ENCODE measurements around the gene TMSB4X. TPM values are rescaled to one million over a fixed set of nuclear protein-coding genes. Genes with fewer than 3 reads are reported as not detected.

Gene TMSB4X
- total RNA-seq, 1 donor from 2014 or later, result 4,388 TPM

DNA sequence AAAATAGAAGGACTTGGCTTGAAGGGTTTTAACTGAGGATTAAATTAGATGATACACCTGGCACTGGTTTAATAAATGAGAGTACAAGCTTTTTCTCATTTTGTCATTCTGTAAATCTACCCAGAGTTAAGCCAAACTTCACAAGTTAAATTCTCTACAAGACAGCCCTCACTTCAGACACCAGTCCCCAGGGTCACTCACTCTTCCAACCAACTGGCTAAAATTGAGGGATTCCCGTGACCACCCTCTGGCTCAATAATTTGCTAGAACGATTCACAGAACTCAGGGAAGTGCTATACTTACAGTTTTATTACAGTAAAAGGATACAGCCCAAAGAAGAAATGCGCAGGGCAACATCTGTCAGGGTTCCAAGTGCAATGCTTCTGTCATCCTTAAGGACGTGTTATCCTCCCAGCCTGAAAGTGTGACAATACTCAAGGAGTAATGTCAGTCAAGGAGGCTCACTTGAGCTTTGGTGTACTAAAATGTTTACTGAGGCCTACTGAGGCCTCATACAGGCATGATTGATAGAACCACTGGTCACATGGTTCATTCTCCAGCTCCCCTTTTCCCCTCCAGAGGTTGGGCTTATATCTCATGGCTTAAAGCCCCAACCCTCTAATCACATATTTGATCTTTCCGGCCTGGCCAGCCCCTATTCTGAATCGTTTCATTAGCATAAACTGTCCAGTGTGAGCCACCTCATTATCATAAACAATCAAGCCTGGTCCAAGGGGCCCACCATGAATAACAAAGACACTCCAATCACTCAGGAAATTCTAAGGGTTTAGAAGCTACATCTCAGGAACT is 9.6 kb upstream of the TMSB4X start:
- no peak overlapping the region for H3K4me3 ChIP-seq (ENCODE audit: insufficient read depth, low read depth, low read length)
- no peaks in the 10 kb centered on the region for H4K20me1 ChIP-seq (ENCODE audit: insufficient read depth, low read length)
- Mint-ChIP-seq H3K4me1 (ENCODE audit: low read depth, unreplicated experiment) (no peaks in the 10 kb centered on the region), H3K27me3 (ENCODE audit: low read depth, unreplicated experiment) (no peaks in the 10 kb centered on the region), H3K4me3 (ENCODE audit: unreplicated experiment) (no peak overlapping the region), H3K36me3 (ENCODE audit: low read depth, unreplicated experiment) (no peaks in the 10 kb centered on the region), H3K27ac (ENCODE audit: unreplicated experiment) (no peak overlapping the region), H3K9me3 (ENCODE audit: unreplicated experiment) (no peaks in the 10 kb centered on the region)
- H3K9ac ChIP-seq (ENCODE audit: low read length), result no peak overlapping the region
- FAIRE-seq, result peak; percentile 23
- no peak for TF ChIP-seq EZH2 (IDR thresholded peaks at IDR 0.05; ENCODE audit: insufficient read depth, low read length)
- TF ChIP-seq, protein P1, sequence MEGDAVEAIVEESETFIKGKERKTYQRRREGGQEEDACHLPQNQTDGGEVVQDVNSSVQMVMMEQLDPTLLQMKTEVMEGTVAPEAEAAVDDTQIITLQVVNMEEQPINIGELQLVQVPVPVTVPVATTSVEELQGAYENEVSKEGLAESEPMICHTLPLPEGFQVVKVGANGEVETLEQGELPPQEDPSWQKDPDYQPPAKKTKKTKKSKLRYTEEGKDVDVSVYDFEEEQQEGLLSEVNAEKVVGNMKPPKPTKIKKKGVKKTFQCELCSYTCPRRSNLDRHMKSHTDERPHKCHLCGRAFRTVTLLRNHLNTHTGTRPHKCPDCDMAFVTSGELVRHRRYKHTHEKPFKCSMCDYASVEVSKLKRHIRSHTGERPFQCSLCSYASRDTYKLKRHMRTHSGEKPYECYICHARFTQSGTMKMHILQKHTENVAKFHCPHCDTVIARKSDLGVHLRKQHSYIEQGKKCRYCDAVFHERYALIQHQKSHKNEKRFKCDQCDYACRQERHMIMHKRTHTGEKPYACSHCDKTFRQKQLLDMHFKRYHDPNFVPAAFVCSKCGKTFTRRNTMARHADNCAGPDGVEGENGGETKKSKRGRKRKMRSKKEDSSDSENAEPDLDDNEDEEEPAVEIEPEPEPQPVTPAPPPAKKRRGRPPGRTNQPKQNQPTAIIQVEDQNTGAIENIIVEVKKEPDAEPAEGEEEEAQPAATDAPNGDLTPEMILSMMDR (IDR thresholded peaks at IDR 0.05; ENCODE audit: insufficient read depth, low read depth, low read length), result no peak
- no peak overlapping the region for H3K4me2 ChIP-seq (ENCODE audit: low read length)
- no peak overlapping the region for H2AFZ ChIP-seq (ENCODE audit: low read depth, low read length)
- H3K79me2 ChIP-seq (ENCODE audit: insufficient read depth, low read length), result no peaks in the 10 kb centered on the region
- H3K36me3 ChIP-seq (ENCODE audit: insufficient read depth, low read length), result no peaks in the 10 kb centered on the region
- no peak overlapping the region for H3K27ac ChIP-seq (ENCODE audit: low read depth, low read length)
- no peaks in the 10 kb centered on the region for H3K4me1 ChIP-seq (ENCODE audit: insufficient read depth, low read length)
- no peaks in the 10 kb centered on the region for H3K27me3 ChIP-seq (ENCODE audit: insufficient read depth, low read length)
- H3K9me3 ChIP-seq (ENCODE audit: insufficient read depth, low read depth, low read length), result no peaks in the 10 kb centered on the region
- no peak for DNase-seq (ENCODE audit: low read depth)

DNA sequence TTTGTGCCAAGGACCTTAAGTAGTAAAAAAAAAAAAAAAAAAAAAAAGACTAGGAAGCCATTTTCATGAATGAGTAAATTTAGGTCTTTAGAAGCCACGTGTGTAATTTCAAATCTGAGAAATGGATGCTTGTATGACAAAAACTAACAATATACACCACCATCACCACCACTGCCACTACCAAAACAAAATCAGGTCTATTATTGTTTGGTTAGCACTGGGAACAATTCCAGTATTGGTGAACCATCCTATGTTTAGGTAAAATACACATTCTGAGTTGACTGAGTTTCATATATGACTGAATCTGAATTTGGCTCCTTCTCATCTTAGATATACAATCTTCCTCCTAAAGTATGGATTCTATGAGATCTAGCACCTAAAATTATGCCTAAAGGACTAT is 8.8 kb upstream of the TMSB4X start:
- Mint-ChIP-seq H3K27me3 (ENCODE audit: low read depth, unreplicated experiment) (no peaks in the 10 kb centered on the region), H3K4me1 (ENCODE audit: low read depth, unreplicated experiment) (peaks cover 5% of the 10 kb centered on the region), H3K4me3 (ENCODE audit: unreplicated experiment) (no peak overlapping the region), H3K9me3 (ENCODE audit: unreplicated experiment) (no peaks in the 10 kb centered on the region), H3K27ac (ENCODE audit: unreplicated experiment) (no peak overlapping the region), H3K36me3 (ENCODE audit: low read depth, unreplicated experiment) (no peaks in the 10 kb centered on the region)
- no peak for TF ChIP-seq EZH2 (IDR thresholded peaks at IDR 0.05; ENCODE audit: insufficient read depth, low read length)
- TF ChIP-seq, protein P1 (IDR thresholded peaks at IDR 0.05; ENCODE audit: insufficient read depth, low read depth, low read length), result no peak
- no peak for DNase-seq (ENCODE audit: low read depth)
- no peak overlapping the region for H3K27ac ChIP-seq (ENCODE audit: low read depth, low read length)
- H3K4me3 ChIP-seq (ENCODE audit: insufficient read depth, low read depth, low read length), result no peak overlapping the region
- H2AFZ ChIP-seq (ENCODE audit: low read depth, low read length), result no peak overlapping the region
- no peaks in the 10 kb centered on the region for H3K79me2 ChIP-seq (ENCODE audit: insufficient read depth, low read length)
- H4K20me1 ChIP-seq (ENCODE audit: insufficient read depth, low read length), result no peaks in the 10 kb centered on the region
- H3K4me2 ChIP-seq (ENCODE audit: low read length), result no peak overlapping the region
- H3K27me3 ChIP-seq (ENCODE audit: insufficient read depth, low read length), result no peaks in the 10 kb centered on the region
- no peaks in the 10 kb centered on the region for H3K36me3 ChIP-seq (ENCODE audit: insufficient read depth, low read length)
- peaks cover 8% of the 10 kb centered on the region for H3K4me1 ChIP-seq (ENCODE audit: insufficient read depth, low read length)
- no peak for FAIRE-seq
- H3K9me3 ChIP-seq (ENCODE audit: insufficient read depth, low read depth, low read length), result no peaks in the 10 kb centered on the region
- no peak overlapping the region for H3K9ac ChIP-seq (ENCODE audit: low read length)

Measured in astrocyte (in vitro differentiated cells and primary cell).